Renal cortical epithelial cell (primary cell): ENCODE measurements around the gene ZSWIM4. TPM values are rescaled to one million over a fixed set of nuclear protein-coding genes. Genes with fewer than 3 reads are reported as not detected.
"Not testable (repeated sequence)": the region's sequence is repeated elsewhere in the genome, so short reads cannot be mapped to it uniquely, and the experiment has no call there.

Source experiments
- DNase-seq: peaks from one replicate; pipeline ENCODE4 v3.0.0-alpha.2; 2011; ENCODE audit warnings: low read depth
- total RNA-seq: library from RNA; depleted of rRNA; stranded (reverse); fragments of >200 nt; gene quantifications from 2 replicates; pipeline ENCODE4 v1.2.3, GENCODE V29; 2014

The ZSWIM4 gene
- total RNA-seq, 1 donor from 2014 or later, result 39.3 TPM

GRCh38 chr19:13778398-13778797 lies 16.8 kb upstream of the ZSWIM4 start:
- DNase-seq, result no peak

- no peak for DNase-seq
Measured at GRCh38 chr19:13778847-13779246, 16.4 kb upstream of the ZSWIM4 start.

GRCh38 chr19:13779794-13780193 lies 15.4 kb upstream of the ZSWIM4 start:
- not testable (repeated sequence) for DNase-seq

GRCh38 chr19:13781547-13781946 lies 13.7 kb upstream of the ZSWIM4 start:
- DNase-seq, result peak; percentile 69

GRCh38 chr19:13782537-13782936 lies 12.7 kb upstream of the ZSWIM4 start:
- no peak for DNase-seq

- no peak for DNase-seq
Measured at GRCh38 chr19:13783565-13784500, 11.4 kb upstream of the ZSWIM4 start.

- DNase-seq, result no peak
Measured at GRCh38 chr19:13784731-13785452, 10.4 kb upstream of the ZSWIM4 start.

GRCh38 chr19:13788991-13789390 lies 6.3 kb upstream of the ZSWIM4 start:
- no peak for DNase-seq

GRCh38 chr19:13790354-13790753 lies 4.9 kb upstream of the ZSWIM4 start:
- no peak for DNase-seq

- not testable (repeated sequence) for DNase-seq
Measured at GRCh38 chr19:13793317-13793716, 1.9 kb upstream of the ZSWIM4 start.

GRCh38 chr19:13794398-13794756 lies 866 bp upstream of the ZSWIM4 start:
- DNase-seq, result peak; percentile 88

GRCh38 chr19:13795595-13796300 lies 505 bp downstream of the ZSWIM4 start:
- peak; percentile 40 for DNase-seq

- DNase-seq, result peak; percentile 93
Measured at GRCh38 chr19:13796301-13797057, 1.2 kb downstream of the ZSWIM4 start.

GRCh38 chr19:13797058-13797440 lies 1.8 kb downstream of the ZSWIM4 start:
- no peak for DNase-seq

- DNase-seq, result peak; percentile 76
Measured at GRCh38 chr19:13797870-13798269, 2.6 kb downstream of the ZSWIM4 start.

- no peak for DNase-seq
Measured at GRCh38 chr19:13799669-13800068, 4.4 kb downstream of the ZSWIM4 start.

GRCh38 chr19:13803038-13803437 lies 7.8 kb downstream of the ZSWIM4 start:
- DNase-seq, result no peak

- DNase-seq, result no peak
Measured at GRCh38 chr19:13804830-13805683, 9.8 kb downstream of the ZSWIM4 start.

- DNase-seq, result no peak
Measured at GRCh38 chr19:13806728-13807127, 11.5 kb downstream of the ZSWIM4 start.

- no peak for DNase-seq
Measured at GRCh38 chr19:13807421-13808021, 12.3 kb downstream of the ZSWIM4 start.
